ENCODE results near the gene MARCKSL1. TPM values are rescaled to one million over a fixed set of nuclear protein-coding genes. Genes with fewer than 3 reads are reported as not detected.

The MARCKSL1 gene
- total and polyA plus RNA-seq, 2 donors, result 89.0 to 113 TPM

DNA sequence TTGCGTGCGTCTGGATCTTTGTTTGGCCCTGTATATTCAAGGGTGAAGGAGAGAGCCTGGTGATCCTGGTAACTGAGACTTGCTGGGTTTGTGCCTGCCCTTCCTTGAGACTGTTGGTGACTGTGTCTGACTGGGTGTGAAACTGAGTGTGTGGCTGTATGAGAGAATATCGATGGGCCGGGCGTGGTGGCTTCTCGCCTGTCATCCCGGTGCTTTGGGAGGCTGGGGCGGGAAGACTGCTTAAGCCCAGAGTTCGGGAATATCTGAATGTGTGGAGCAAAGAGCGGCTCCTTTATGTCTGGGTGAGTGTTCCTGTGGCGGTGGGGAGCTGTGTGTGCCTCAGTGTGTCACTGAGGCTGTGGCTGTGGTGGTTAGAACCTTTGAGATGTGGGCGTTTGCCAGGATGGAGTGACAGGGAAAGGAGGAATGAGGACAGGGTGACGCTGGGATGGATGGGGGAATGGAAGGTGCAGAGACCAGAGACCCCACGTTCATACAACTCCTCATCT is 2.7 kb upstream of the MARCKSL1 start:
- WGBS, result 96% methylated on average over 14 of the region's 14 CpGs
- H3K4me1 ChIP-seq (ENCODE audit: control insufficient read depth in 2 of 2, insufficient read depth in 2 of 2, low read length in 2 of 2), result peaks cover 10 to 43% of the 10 kb centered on the region in 2 donors
- peaks cover 0 to 19% of the 10 kb centered on the region in 2 donors for H3K27me3 ChIP-seq (ENCODE audit: control insufficient read depth in 2 of 2, insufficient read depth in 1 of 2, low read length in 1 of 2)
- no peaks in the 10 kb centered on the region for H3K9me3 ChIP-seq (ENCODE audit: control insufficient read depth in 2 of 2, insufficient read depth in 1 of 2, low read length in 1 of 2)
- DNase-seq (ENCODE audit: low read depth in 6 of 9, low spot score in 9 of 9), result no peak
- H3K27ac ChIP-seq (ENCODE audit: low read depth in 1 of 2, low read length in 1 of 2), result no peak overlapping the region
- H3K4me3 ChIP-seq (ENCODE audit: low read length in 2 of 2), result no peak overlapping the region
- peaks cover 3 to 10% of the 10 kb centered on the region in 2 donors for H3K36me3 ChIP-seq (ENCODE audit: control insufficient read depth in 2 of 2, insufficient read depth in 2 of 2, low read length in 1 of 2)

DNA sequence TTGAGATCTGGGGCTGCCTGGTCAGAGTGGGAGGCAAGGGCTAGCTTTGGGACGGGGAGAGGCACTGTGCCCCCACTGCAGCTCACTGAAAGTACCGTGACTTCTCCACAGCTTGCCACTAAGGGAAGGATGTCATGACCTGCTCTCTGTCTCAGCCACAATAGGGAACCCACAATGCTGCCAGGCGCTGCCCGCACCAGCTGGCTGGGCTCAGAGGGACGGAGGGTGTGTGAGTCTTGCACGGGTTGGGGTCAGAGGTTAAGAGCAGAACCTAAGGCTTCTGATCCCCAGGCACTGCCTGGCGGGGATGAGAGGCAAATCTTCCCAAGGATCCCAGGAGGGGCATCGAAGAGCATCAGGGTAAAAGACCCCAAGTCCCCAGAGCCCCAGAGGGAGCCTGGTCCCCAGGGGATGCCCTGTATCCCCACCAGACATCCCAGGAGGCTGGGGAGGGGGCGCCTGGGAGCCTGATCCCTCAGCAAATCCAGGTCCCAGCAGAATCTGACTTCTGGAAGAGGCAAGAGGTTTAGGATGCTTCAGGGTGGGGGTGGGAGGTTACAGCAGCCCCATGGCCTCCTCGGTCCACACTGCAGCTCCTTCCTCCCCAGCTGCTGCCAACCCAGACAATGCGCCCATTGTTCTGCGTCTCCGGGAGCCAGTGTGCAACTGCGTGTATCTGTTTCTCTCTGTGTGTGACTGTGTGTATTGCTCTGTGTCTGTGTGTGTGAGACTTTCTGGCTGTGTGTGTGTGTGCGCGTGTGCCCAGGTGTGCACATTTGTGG is 2.0 kb upstream of the MARCKSL1 start:
- no peak overlapping the region for H3K4me3 ChIP-seq (ENCODE audit: low read length in 2 of 2)
- DNase-seq (ENCODE audit: low read depth in 6 of 9, low spot score in 9 of 9), result no peak
- H3K36me3 ChIP-seq (ENCODE audit: control insufficient read depth in 2 of 2, insufficient read depth in 2 of 2, low read length in 1 of 2), result peaks cover 4 to 16% of the 10 kb centered on the region in 2 donors
- WGBS, result 60% methylated on average over 16 of the region's 16 CpGs
- no peaks in the 10 kb centered on the region for H3K9me3 ChIP-seq (ENCODE audit: control insufficient read depth in 2 of 2, insufficient read depth in 1 of 2, low read length in 1 of 2)
- H3K27me3 ChIP-seq (ENCODE audit: control insufficient read depth in 2 of 2, insufficient read depth in 1 of 2, low read length in 1 of 2), result peaks cover 0 to 19% of the 10 kb centered on the region in 2 donors
- H3K27ac ChIP-seq (ENCODE audit: low read depth in 1 of 2, low read length in 1 of 2), result peak overlapping the region in 1 of 2 donors; percentile 41
- H3K4me1 ChIP-seq (ENCODE audit: control insufficient read depth in 2 of 2, insufficient read depth in 2 of 2, low read length in 2 of 2), result peaks cover 10 to 49% of the 10 kb centered on the region in 2 donors

DNA sequence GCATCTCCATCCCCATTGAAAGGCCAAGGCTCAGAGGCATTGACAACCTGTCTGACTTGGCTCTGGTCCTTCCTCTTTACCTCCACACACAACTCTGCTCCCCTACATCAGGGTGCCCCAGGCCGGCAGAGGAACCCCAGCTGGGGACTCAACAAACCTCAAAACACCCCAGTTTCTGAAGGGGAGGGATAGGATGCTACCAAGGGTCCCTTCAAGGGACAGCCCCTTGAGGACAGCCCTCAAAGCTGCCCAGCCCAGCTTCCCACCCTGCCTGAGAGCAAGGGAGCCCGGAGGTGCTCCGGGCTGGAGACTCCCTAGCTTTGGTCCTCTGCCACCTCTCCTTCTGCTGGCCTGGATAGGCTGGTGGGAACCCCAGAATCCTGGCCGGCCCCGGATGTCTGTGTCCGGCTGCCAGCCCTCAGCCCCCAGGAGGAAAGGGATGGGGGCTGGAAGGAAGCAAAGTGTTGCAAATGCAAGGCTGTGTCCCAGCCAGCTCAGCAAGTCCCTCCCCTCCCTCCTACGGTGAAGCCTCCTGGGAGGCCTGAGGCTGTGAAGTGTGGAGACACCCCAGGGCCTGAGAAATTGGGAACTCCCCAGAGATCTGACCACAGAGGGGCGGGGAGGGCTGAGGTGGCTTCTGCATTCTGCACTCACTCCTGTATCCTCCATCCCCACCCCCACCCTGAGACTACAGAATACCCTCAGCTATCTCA is 1.1 kb upstream of the MARCKSL1 start:
- no peak overlapping the region for H3K4me3 ChIP-seq (ENCODE audit: low read length in 2 of 2)
- H3K9me3 ChIP-seq (ENCODE audit: control insufficient read depth in 2 of 2, insufficient read depth in 1 of 2, low read length in 1 of 2), result no peaks in the 10 kb centered on the region
- peaks cover 0 to 19% of the 10 kb centered on the region in 2 donors for H3K27me3 ChIP-seq (ENCODE audit: control insufficient read depth in 2 of 2, insufficient read depth in 1 of 2, low read length in 1 of 2)
- H3K27ac ChIP-seq (ENCODE audit: low read depth in 1 of 2, low read length in 1 of 2), result peak overlapping the region; percentile 25 to 32
- H3K4me1 ChIP-seq (ENCODE audit: control insufficient read depth in 2 of 2, insufficient read depth in 2 of 2, low read length in 2 of 2), result peaks cover 10 to 56% of the 10 kb centered on the region in 2 donors
- peak in 2 of 9 donors; percentile 28 to 42 for DNase-seq (ENCODE audit: low read depth in 6 of 9, low spot score in 9 of 9)
- peaks cover 13 to 26% of the 10 kb centered on the region in 2 donors for H3K36me3 ChIP-seq (ENCODE audit: control insufficient read depth in 2 of 2, insufficient read depth in 2 of 2, low read length in 1 of 2)
- WGBS, result 27% methylated on average over 8 of the region's 8 CpGs

DNA sequence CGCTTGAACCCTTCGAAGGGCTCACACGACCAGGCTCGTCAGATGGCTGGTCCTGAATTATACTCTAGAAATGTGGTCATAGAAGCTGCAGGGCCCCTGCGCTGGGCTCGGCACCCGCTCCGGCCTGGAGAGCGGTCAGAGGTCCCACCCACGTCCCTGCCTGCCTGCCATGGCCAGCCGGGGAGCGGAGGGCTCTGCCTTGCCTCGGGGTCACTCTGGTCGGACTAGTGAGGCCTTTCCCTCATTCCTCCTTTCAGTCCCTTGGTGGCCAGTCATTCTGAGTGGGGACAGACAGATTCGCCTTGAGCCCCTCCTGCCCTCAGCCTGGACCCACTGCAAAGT is 529 bp upstream of the MARCKSL1 start:
- peak overlapping the region; percentile 22 to 70 for H3K4me3 ChIP-seq (ENCODE audit: low read length in 2 of 2)
- peaks cover 10 to 53% of the 10 kb centered on the region in 2 donors for H3K4me1 ChIP-seq (ENCODE audit: control insufficient read depth in 2 of 2, insufficient read depth in 2 of 2, low read length in 2 of 2)
- no peak for DNase-seq (ENCODE audit: low read depth in 6 of 9, low spot score in 9 of 9)
- 47% methylated on average over 15 of the region's 15 CpGs for WGBS
- no peaks in the 10 kb centered on the region for H3K9me3 ChIP-seq (ENCODE audit: control insufficient read depth in 2 of 2, insufficient read depth in 1 of 2, low read length in 1 of 2)
- no peak overlapping the region for H3K27ac ChIP-seq (ENCODE audit: low read depth in 1 of 2, low read length in 1 of 2)
- H3K36me3 ChIP-seq (ENCODE audit: control insufficient read depth in 2 of 2, insufficient read depth in 2 of 2, low read length in 1 of 2), result peaks cover 19 to 31% of the 10 kb centered on the region in 2 donors
- peaks cover 0 to 19% of the 10 kb centered on the region in 2 donors for H3K27me3 ChIP-seq (ENCODE audit: control insufficient read depth in 2 of 2, insufficient read depth in 1 of 2, low read length in 1 of 2)

DNA sequence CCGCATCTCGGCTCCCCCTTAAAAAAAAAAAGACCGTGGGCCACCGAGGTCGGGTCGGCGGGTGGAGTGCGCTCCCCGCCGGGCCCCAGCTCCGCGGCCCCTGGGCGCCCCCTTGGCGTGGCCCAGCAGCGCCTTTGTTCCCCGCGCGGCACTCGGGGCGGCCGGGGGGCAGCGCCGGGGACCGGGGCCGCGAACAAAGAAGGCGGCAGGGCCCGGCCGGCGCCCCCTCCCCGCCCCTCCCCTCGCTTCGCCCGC is 571 bp downstream of the MARCKSL1 start:
- under 1% methylated on average over 34 of the region's 34 CpGs for WGBS
- Histone ChIP-seq H3K9me3 (ENCODE audit: control insufficient read depth in 2 of 2, insufficient read depth in 1 of 2, low read length in 1 of 2) (no peaks in the 10 kb centered on the region), H3K36me3 (ENCODE audit: control insufficient read depth in 2 of 2, insufficient read depth in 2 of 2, low read length in 1 of 2) (peaks cover 30 to 42% of the 10 kb centered on the region in 2 donors), H3K27me3 (ENCODE audit: control insufficient read depth in 2 of 2, insufficient read depth in 1 of 2, low read length in 1 of 2) (peaks cover 0 to 19% of the 10 kb centered on the region in 2 donors), H3K27ac (ENCODE audit: low read depth in 1 of 2, low read length in 1 of 2) (no peak overlapping the region), H3K4me3 (ENCODE audit: low read length in 2 of 2) (peak overlapping the region; percentile 70 to 73), H3K4me1 (ENCODE audit: control insufficient read depth in 2 of 2, insufficient read depth in 2 of 2, low read length in 2 of 2) (peaks cover 10 to 50% of the 10 kb centered on the region in 2 donors)
- no peak for DNase-seq (ENCODE audit: low read depth in 6 of 9, low spot score in 9 of 9)

DNA sequence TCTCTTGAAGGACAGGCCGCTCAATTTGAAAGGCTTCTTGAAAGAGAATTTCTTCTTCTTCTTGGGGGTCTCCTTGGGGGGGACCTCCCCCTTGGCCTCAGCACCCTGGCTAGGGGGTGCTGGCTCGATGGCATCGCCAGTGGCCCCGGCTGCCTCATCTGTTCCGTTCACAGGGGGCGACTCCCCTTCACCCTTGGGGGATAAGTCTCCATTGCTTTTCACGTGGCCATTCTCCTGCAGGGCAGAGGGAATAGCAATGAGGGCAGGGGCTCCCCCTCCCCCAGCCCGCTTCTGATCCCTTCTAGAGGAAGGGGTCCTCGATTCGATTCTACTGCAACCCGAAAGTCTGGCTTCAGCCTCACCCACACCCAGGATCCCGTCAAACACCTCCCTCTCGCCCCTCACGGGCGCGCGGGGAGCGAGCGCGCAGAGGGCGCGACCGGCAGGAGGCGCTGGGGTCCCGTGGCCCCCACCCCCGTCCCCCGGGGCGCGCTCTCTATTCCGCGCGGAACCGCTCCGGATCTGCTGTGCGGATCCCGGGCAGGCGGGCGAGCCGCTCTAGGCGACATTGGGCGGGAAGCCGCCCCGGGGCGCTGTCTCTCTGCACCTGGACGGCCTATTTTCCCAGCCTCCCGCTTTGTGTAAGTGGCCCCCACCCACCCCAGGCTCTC is 1.0 kb downstream of the MARCKSL1 start:
- H3K4me3 ChIP-seq (ENCODE audit: low read length in 2 of 2), result peak overlapping the region; percentile 70 to 73
- peaks cover 35 to 47% of the 10 kb centered on the region in 2 donors for H3K36me3 ChIP-seq (ENCODE audit: control insufficient read depth in 2 of 2, insufficient read depth in 2 of 2, low read length in 1 of 2)
- H3K4me1 ChIP-seq (ENCODE audit: control insufficient read depth in 2 of 2, insufficient read depth in 2 of 2, low read length in 2 of 2), result peaks cover 10 to 50% of the 10 kb centered on the region in 2 donors
- no peaks in the 10 kb centered on the region for H3K9me3 ChIP-seq (ENCODE audit: control insufficient read depth in 2 of 2, insufficient read depth in 1 of 2, low read length in 1 of 2)
- peak in 7 of 9 donors; percentile 63 to 87 (median 76) for DNase-seq (ENCODE audit: low read depth in 6 of 9, low spot score in 9 of 9)
- 2% methylated on average over 46 of the region's 46 CpGs for WGBS
- H3K27me3 ChIP-seq (ENCODE audit: control insufficient read depth in 2 of 2, insufficient read depth in 1 of 2, low read length in 1 of 2), result peaks cover 0 to 19% of the 10 kb centered on the region in 2 donors
- H3K27ac ChIP-seq (ENCODE audit: low read depth in 1 of 2, low read length in 1 of 2), result peak overlapping the region in 1 of 2 donors; percentile 47

DNA sequence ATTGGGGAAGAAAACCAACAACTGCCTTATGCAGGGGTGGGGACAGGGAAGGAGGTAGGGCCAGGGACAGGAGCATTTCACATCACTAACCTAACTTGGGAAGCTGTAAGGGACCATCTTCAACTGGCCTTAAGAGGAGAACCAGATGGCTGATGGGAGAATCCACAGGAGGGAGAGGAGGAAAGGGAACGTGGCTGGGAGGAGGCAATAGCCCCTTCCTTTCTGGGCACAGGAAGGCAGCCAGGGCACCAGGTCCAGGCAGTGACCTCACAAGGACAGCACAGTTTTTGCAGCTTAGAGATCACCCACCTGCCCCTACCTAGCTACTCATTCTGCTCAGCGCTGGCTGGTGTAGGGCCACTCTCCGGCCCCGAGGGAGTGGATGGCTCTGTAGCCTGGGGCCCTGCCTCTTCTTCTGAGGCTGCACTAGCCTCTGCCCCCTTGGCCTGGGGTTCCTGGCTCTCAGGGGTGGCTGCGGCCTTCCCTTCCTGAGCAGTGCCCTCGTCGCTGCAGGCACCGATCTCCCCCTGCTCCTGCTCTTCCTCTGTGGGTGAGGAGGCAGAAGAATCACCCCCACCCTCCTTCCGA is 1.7 kb downstream of the MARCKSL1 start:
- 55% methylated on average over 9 of the region's 9 CpGs for WGBS
- Histone ChIP-seq H3K36me3 (ENCODE audit: control insufficient read depth in 2 of 2, insufficient read depth in 2 of 2, low read length in 1 of 2) (peaks cover 41 to 53% of the 10 kb centered on the region in 2 donors), H3K27me3 (ENCODE audit: control insufficient read depth in 2 of 2, insufficient read depth in 1 of 2, low read length in 1 of 2) (peaks cover 0 to 19% of the 10 kb centered on the region in 2 donors), H3K4me3 (ENCODE audit: low read length in 2 of 2) (peak overlapping the region; percentile 70 to 73), H3K4me1 (ENCODE audit: control insufficient read depth in 2 of 2, insufficient read depth in 2 of 2, low read length in 2 of 2) (peaks cover 10 to 50% of the 10 kb centered on the region in 2 donors), H3K9me3 (ENCODE audit: control insufficient read depth in 2 of 2, insufficient read depth in 1 of 2, low read length in 1 of 2) (no peaks in the 10 kb centered on the region), H3K27ac (ENCODE audit: low read depth in 1 of 2, low read length in 1 of 2) (peak overlapping the region in 1 of 2 donors; percentile 47)
- peak in 1 of 9 donors; percentile 15 for DNase-seq (ENCODE audit: low read depth in 6 of 9, low spot score in 9 of 9)

DNA sequence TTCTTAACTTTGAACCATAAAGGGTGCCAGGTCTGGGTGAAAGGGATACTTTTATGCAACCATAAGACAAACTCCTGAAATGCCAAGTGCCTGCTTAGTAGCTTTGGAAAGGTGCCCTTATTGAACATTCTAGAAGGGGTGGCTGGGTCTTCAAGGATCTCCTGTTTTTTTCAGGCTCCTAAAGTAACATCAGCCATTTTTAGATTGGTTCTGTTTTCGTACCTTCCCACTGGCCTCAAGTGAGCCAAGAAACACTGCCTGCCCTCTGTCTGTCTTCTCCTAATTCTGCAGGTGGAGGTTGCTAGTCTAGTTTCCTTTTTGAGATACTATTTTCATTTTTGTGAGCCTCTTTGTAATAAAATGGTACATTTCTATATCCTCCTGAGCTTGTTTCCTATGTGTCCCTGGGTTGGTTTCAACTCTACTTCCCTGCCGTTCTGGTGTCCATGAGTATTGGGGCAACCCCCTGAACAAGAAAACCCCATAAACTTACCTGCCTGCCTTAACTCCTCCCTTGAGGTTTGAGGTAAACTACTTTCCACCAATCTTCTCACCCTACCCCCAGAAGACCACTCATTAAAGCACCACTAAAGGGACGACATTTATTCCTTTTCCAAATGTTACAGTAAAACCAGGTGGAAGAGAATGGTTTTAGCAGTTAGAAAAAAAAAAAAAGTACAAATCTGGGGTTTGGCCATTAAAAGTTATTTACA is 2.6 kb downstream of the MARCKSL1 start:
- Histone ChIP-seq H3K36me3 (ENCODE audit: control insufficient read depth in 2 of 2, insufficient read depth in 2 of 2, low read length in 1 of 2) (peaks cover 51 to 63% of the 10 kb centered on the region in 2 donors), H3K27me3 (ENCODE audit: control insufficient read depth in 2 of 2, insufficient read depth in 1 of 2, low read length in 1 of 2) (peaks cover 0 to 19% of the 10 kb centered on the region in 2 donors), H3K27ac (ENCODE audit: low read depth in 1 of 2, low read length in 1 of 2) (peak overlapping the region in 1 of 2 donors; percentile 15), H3K4me3 (ENCODE audit: low read length in 2 of 2) (no peak overlapping the region), H3K9me3 (ENCODE audit: control insufficient read depth in 2 of 2, insufficient read depth in 1 of 2, low read length in 1 of 2) (no peaks in the 10 kb centered on the region), H3K4me1 (ENCODE audit: control insufficient read depth in 2 of 2, insufficient read depth in 2 of 2, low read length in 2 of 2) (peaks cover 10 to 49% of the 10 kb centered on the region in 2 donors)
- whole genome bisulfite sequencing, result 91% methylated on average over 3 of the region's 3 CpGs
- DNase-seq (ENCODE audit: low read depth in 6 of 9, low spot score in 9 of 9), result no peak
